ENCODE data around the gene ZNF793.

ZNF793 gene

DNA sequence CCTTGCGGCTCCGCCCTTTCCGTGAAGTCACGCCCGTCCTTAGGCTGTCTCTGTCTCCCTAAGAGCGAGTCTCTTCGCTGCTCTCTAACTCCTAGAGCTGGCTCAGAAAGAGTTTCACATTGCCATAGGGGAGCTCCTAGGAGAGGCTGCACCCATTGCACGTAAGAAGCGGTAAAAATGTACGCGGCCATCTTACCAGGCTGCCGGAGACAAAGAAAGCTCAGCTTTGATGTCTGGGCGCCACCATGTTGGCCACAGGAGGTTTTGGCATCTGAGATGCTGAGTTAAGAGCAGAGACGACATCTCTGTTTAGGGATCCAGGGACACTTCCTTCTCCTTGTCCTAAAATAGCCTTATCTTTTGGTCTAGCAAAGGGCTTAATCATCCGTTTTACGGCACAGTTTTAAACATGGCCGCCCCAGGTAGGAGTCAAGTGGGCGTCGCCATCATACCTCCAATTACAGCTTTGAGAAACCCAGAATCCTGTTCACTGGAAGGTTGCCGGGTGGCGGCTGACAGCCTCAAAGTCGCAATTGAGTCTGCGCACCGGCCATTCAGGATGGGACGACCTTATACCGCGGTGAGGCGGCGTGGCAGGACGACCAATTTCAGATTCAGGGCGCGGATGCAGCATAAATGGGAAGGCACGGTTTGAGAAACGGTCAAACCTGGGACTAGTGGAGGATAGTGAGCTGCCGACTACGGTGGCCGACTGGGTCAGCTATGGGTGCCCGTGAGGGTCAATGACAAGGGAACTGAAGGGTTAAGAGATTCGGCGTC lies at the start of gene ZNF793:
Gene ZNF793, plus strand, starts transcription at position 553 of the 780 bp plus-strand sequence. CDS start 16,501 bp downstream, outside the sequence.
- ChIA-PET POLR2A (interaction anchor here (0.6 to 2.8 kb wide), 21 partner anchors 9 to 1334 kb away, joined by 3 to 29 read pairs (median 4); partner anchors contain the start of genes SIPA1L3, ZFP30, ZNF420 and ZNF527), CTCF (interaction anchor here (0.6 kb wide), 1 partner anchor 341 kb away, joined by 3 read pairs; no protein-coding TSS in a partner anchor)
- peak within 1 kb of the TSS; percentile 68 for H3K27ac ChIP-seq (ENCODE audit: extremely low read depth, low read depth, low read length)
- H3K36me3 ChIP-seq (ENCODE audit: control insufficient read depth in 2 of 2, insufficient read depth in 1 of 2, low read length in 2 of 2): peaks cover 29 to 33% of the 10 kb centered on the region in 2 experiments
- H3K4me1 ChIP-seq (ENCODE audit: control insufficient read depth, insufficient read depth, low read length): no peaks in the 10 kb centered on the region
- peak within 1 kb of the TSS; percentile 53 for H3K4me3 ChIP-seq (ENCODE audit: low read depth, low read length)
- H3K9me3 ChIP-seq (ENCODE audit: control insufficient read depth, insufficient read depth, low read depth, low read length): no peaks in the 10 kb centered on the region; the same call in 1 of the 2 replicates
- no peak; the same call in 1 of the 2 replicates for TF ChIP-seq ZNF596 (tag by site-specific recombination; IDR thresholded peaks at IDR 0.05)
- TF ChIP-seq ZNF677 (tag by site-specific recombination; IDR thresholded peaks at IDR 0.05): no peak
- no peak for TF ChIP-seq MYNN (tag by site-specific recombination; IDR thresholded peaks at IDR 0.05; ENCODE audit: borderline replicate concordance)
- peak; percentile 86 for TF ChIP-seq ZNF660 (tag by site-specific recombination; IDR thresholded peaks at IDR 0.05)
- TF ChIP-seq, protein P1, sequence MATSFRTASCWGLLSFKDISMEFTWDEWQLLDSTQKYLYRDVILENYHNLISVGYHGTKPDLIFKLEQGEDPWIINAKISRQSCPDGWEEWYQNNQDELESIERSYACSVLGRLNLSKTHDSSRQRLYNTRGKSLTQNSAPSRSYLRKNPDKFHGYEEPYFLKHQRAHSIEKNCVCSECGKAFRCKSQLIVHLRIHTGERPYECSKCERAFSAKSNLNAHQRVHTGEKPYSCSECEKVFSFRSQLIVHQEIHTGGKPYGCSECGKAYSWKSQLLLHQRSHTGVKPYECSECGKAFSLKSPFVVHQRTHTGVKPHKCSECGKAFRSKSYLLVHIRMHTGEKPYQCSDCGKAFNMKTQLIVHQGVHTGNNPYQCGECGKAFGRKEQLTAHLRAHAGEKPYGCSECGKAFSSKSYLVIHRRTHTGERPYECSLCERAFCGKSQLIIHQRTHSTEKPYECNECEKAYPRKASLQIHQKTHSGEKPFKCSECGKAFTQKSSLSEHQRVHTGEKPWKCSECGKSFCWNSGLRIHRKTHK (tag by site-specific recombination; IDR thresholded peaks at IDR 0.05): no peak
- TF ChIP-seq ZBTB7A (tag by site-specific recombination; IDR thresholded peaks at IDR 0.05; ENCODE audit: low read depth): no peak
- TF ChIP-seq, protein P2, sequence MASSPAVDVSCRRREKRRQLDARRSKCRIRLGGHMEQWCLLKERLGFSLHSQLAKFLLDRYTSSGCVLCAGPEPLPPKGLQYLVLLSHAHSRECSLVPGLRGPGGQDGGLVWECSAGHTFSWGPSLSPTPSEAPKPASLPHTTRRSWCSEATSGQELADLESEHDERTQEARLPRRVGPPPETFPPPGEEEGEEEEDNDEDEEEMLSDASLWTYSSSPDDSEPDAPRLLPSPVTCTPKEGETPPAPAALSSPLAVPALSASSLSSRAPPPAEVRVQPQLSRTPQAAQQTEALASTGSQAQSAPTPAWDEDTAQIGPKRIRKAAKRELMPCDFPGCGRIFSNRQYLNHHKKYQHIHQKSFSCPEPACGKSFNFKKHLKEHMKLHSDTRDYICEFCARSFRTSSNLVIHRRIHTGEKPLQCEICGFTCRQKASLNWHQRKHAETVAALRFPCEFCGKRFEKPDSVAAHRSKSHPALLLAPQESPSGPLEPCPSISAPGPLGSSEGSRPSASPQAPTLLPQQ (tag by site-specific recombination; IDR thresholded peaks at IDR 0.05): peak; percentile 92
- TF ChIP-seq ZNF354C (tag by site-specific recombination; IDR thresholded peaks at IDR 0.05; ENCODE audit: borderline replicate concordance, low read depth): no peak
- no peak for TF ChIP-seq ZNF426 (tag by site-specific recombination; IDR thresholded peaks at IDR 0.05)
- TF ChIP-seq, protein P3, sequence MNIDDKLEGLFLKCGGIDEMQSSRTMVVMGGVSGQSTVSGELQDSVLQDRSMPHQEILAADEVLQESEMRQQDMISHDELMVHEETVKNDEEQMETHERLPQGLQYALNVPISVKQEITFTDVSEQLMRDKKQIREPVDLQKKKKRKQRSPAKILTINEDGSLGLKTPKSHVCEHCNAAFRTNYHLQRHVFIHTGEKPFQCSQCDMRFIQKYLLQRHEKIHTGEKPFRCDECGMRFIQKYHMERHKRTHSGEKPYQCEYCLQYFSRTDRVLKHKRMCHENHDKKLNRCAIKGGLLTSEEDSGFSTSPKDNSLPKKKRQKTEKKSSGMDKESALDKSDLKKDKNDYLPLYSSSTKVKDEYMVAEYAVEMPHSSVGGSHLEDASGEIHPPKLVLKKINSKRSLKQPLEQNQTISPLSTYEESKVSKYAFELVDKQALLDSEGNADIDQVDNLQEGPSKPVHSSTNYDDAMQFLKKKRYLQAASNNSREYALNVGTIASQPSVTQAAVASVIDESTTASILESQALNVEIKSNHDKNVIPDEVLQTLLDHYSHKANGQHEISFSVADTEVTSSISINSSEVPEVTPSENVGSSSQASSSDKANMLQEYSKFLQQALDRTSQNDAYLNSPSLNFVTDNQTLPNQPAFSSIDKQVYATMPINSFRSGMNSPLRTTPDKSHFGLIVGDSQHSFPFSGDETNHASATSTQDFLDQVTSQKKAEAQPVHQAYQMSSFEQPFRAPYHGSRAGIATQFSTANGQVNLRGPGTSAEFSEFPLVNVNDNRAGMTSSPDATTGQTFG (tag by site-specific recombination; IDR thresholded peaks at IDR 0.05; ENCODE audit: borderline replicate concordance): no peak; the same call in 1 of the 2 replicates
- no peak for TF ChIP-seq BCL11A (tag by site-specific recombination; IDR thresholded peaks at IDR 0.05; ENCODE audit: low read depth)
- TF ChIP-seq, protein P4, sequence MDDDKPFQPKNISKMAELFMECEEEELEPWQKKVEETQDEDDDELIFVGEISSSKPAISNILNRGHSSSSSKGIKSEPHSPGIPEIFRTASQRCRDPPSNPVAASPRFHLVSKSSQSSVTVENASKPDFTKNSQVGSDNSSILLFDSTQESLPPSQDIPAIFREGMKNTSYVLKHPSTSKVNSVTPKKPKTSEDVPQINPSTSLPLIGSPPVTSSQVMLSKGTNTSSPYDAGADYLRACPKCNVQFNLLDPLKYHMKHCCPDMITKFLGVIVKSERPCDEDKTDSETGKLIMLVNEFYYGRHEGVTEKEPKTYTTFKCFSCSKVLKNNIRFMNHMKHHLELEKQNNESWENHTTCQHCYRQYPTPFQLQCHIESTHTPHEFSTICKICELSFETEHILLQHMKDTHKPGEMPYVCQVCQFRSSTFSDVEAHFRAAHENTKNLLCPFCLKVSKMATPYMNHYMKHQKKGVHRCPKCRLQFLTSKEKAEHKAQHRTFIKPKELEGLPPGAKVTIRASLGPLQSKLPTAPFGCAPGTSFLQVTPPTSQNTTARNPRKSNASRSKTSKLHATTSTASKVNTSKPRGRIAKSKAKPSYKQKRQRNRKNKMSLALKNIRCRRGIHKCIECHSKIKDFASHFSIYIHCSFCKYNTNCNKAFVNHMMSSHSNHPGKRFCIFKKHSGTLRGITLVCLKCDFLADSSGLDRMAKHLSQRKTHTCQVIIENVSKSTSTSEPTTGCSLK (tag by site-specific recombination; IDR thresholded peaks at IDR 0.05): no peak
- TF ChIP-seq SP7 (tag by site-specific recombination; IDR thresholded peaks at IDR 0.05): peak; percentile 81
- no peak for TF ChIP-seq ZNF776 (tag by site-specific recombination; IDR thresholded peaks at IDR 0.05; ENCODE audit: borderline replicate concordance)
- peak; percentile 74 for TF ChIP-seq OVOL3 (tag by site-specific recombination; IDR thresholded peaks at IDR 0.05)
- no peak for TF ChIP-seq ZNF548 (tag by site-specific recombination; IDR thresholded peaks at IDR 0.05)
- no peak for TF ChIP-seq ZNF837 (tag by site-specific recombination; IDR thresholded peaks at IDR 0.05)
- peak; percentile 56; the same call in 1 of the 2 replicates for TF ChIP-seq ZNF416 (tag by site-specific recombination; IDR thresholded peaks at IDR 0.05)
- peak; percentile 93 for TF ChIP-seq ZSCAN16 (tag by site-specific recombination; IDR thresholded peaks at IDR 0.05)
- peak; percentile 88 for TF ChIP-seq ZNF610 (tag by site-specific recombination; IDR thresholded peaks at IDR 0.05; ENCODE audit: borderline replicate concordance)
- TF ChIP-seq, protein P5, sequence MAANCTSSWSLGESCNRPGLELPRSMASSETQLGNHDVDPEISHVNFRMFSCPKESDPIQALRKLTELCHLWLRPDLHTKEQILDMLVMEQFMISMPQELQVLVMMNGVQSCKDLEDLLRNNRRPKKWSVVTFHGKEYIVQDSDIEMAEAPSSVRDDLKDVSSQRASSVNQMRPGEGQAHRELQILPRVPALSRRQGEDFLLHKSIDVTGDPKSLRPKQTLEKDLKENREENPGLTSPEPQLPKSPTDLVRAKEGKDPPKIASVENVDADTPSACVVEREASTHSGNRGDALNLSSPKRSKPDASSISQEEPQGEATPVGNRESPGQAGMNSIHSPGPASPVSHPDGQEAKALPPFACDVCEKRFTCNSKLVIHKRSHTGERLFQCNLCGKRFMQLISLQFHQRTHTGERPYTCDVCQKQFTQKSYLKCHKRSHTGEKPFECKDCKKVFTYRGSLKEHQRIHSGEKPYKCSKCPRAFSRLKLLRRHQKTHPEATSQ (tag by site-specific recombination; IDR thresholded peaks at IDR 0.05): peak; percentile 59; the same call in 1 of the 2 replicates
- no peak for TF ChIP-seq HOXD13 (CRISPR knock-in tag; IDR thresholded peaks at IDR 0.05; ENCODE audit: borderline replicate concordance)
- TF ChIP-seq, protein P6, sequence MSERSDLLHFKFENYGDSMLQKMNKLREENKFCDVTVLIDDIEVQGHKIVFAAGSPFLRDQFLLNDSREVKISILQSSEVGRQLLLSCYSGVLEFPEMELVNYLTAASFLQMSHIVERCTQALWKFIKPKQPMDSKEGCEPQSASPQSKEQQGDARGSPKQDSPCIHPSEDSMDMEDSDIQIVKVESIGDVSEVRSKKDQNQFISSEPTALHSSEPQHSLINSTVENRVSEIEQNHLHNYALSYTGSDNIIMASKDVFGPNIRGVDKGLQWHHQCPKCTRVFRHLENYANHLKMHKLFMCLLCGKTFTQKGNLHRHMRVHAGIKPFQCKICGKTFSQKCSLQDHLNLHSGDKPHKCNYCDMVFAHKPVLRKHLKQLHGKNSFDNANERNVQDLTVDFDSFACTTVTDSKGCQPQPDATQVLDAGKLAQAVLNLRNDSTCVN (tag by site-specific recombination; optimal IDR thresholded peaks at IDR 0.05): peak; percentile 51
- TF ChIP-seq ZNF433 (tag by site-specific recombination; IDR thresholded peaks at IDR 0.05; ENCODE audit: low read depth): no peak
- TF ChIP-seq IKZF3 (tag by site-specific recombination; IDR thresholded peaks at IDR 0.05): no peak
